Naive thymus-derived CD8-positive, alpha-beta T cell (primary cell): ENCODE results near the gene NRF1. TPM values are rescaled to one million over a fixed set of nuclear protein-coding genes. Genes with fewer than 3 reads are reported as not detected.

Source experiments
- ATAC-seq, 2 donors: fragments of 150-1000 bp; cut with Tn5 transposase in 1 of 2; sonication (Bioruptor Pico), chemical (Tn5 transposase) in 1 of 2; 1 replicate in 1 of 2; 2 replicates in 1 of 2; pipeline ENCODE4 v1.10.0; 2021; ENCODE audit warnings: mild to moderate bottlenecking in 2 of 2, moderate library complexity in 2 of 2
- POLR2A ChIA-PET: fragments of 350-600 bp; sonication (Branson Sonifier 250); formaldehyde crosslinking; loops from one replicate; lab custom pipeline; 2021; ENCODE audit warnings: antibody characterized with exemption; lab: Charles Lee
- DNase-seq, 10 donors: peaks; one replicate each; pipeline versions ENCODE4 v3.0.0 to v3.0.0-alpha.2; 2020 to 2022
- H3K27ac Mint-ChIP-seq, 10 donors: one replicate each; pipeline ENCODE4 v1.8.0; 2020 to 2022; ENCODE audit warnings: mild to moderate bottlenecking in 10 of 10, mixed read lengths in 10 of 10, moderate library complexity in 4 of 10, inconsistent platforms in 1 of 10
- H3K27me3 Mint-ChIP-seq, 5 donors: one replicate each; pipeline ENCODE4 v1.8.0; 2021 to 2022; ENCODE audit warnings: mixed read lengths in 5 of 5
- H3K36me3 Mint-ChIP-seq, 3 donors: one replicate each; pipeline ENCODE4 v1.8.0; 2020 to 2022; ENCODE audit warnings: mixed read lengths in 3 of 3, mild to moderate bottlenecking in 2 of 3, inconsistent platforms in 1 of 3
- H3K4me1 Mint-ChIP-seq, 4 donors: one replicate each; pipeline ENCODE4 v1.8.0; 2021 to 2022; ENCODE audit warnings: mixed read lengths in 4 of 4
- H3K4me3 Mint-ChIP-seq, 10 donors: one replicate each; pipeline ENCODE4 v1.8.0; 2020 to 2022; ENCODE audit warnings: mild to moderate bottlenecking in 10 of 10, mixed read lengths in 10 of 10, moderate library complexity in 6 of 10, inconsistent platforms in 1 of 10
- H3K9me3 Mint-ChIP-seq, 9 donors: one replicate each; pipeline ENCODE4 v1.8.0; 2020 to 2022; ENCODE audit warnings: mixed read lengths in 9 of 9, mild to moderate bottlenecking in 3 of 9, inconsistent platforms in 1 of 9, moderate library complexity in 1 of 9
- polyA plus RNA-seq, 3 donors: library from polyadenylated mRNA; unstranded; fragments of 300-500 nt; fragmentation: Illumina TruSeq; gene quantifications; one replicate each; pipeline ENCODE4 v1.2.3, GENCODE V29; 2021
- total RNA-seq, 8 experiments: library from RNA in 2 of 8; stranded (reverse) in 2 of 8; gene quantifications; one replicate each; pipeline ENCODE4 v1.2.3 and lab custom pipeline; 2021 to 2026

Gene NRF1
- total and polyA plus RNA-seq, 5 experiments from 2014 or later, result 11.7 to 45.0 (median 22.5) TPM

DNA sequence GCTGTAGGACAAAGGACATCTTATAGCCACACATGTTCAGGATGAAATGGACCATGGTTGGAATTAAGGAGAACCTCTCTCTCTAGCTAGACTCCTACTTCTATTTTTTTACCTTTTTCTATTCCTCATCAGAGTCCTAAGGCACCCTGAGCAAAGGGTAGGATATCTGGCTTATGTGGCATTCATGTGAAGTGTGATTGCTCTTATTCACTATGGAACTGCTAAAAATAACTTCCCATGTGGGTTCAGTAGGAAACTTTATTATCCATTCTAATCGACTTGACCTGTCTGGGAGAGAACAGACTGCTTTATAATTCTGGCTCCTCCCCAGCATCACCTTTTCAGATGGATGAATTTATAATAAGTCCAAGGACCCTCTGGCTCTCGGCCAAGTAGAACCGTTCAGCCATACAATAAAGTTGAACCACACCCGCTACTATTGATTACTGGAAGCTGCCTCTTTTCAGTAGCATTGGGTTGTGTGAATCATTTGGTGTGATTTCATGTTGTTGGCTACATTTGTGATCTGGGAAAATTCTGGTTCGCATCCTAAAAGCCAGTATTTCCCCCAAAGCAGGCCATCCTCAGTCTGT lies 117.5 kb downstream of the NRF1 start:
- POLR2A ChIA-PET, result interaction anchor here (0.7 kb wide), 1 partner anchor 96 kb away, joined by 3 read pairs; no protein-coding TSS in a partner anchor
- no peaks in the 10 kb centered on the region for H3K9me3 Mint-ChIP-seq
- ATAC-seq (no peak), DNase-seq (no peak)
- H3K27ac Mint-ChIP-seq, result no peak overlapping the region
- no peak overlapping the region for H3K4me3 Mint-ChIP-seq
- H3K27me3 Mint-ChIP-seq, result no peaks in the 10 kb centered on the region
- H3K4me1 Mint-ChIP-seq, result peaks cover 0 to 1% (median 0%) of the 10 kb centered on the region in 4 donors
- H3K36me3 Mint-ChIP-seq, result peaks cover 0 to 92% (median 23%) of the 10 kb centered on the region in 3 donors

DNA sequence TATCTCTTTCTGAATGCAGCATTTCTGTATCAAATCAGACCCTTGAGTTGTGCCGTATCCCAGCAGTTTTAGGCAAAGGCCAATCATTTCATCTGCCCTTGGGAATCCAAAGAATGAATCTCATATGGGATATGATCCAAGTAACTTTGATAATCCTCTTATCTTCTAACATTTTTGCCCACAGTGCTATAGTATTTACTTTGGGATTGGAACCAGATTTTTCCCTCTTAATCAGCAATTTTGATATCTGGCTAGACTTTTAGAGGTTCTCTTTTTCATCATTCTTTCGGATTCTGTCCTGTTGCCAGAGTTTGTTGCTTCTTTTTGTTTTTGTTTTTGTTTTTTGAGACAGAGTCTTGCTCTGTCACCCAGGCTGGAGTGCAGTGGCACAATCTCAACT lies 118.0 kb downstream of the NRF1 start:
- no peaks in the 10 kb centered on the region for H3K9me3 Mint-ChIP-seq
- peaks cover 0 to 88% (median 17%) of the 10 kb centered on the region in 3 donors for H3K36me3 Mint-ChIP-seq
- peaks cover 0 to 1% (median 0%) of the 10 kb centered on the region in 4 donors for H3K4me1 Mint-ChIP-seq
- ATAC-seq, result no peak
- H3K27ac Mint-ChIP-seq, result peak overlapping the region in 1 of 10 donors; percentile 27
- POLR2A ChIA-PET, result no interaction called here
- H3K27me3 Mint-ChIP-seq, result no peaks in the 10 kb centered on the region
- no peak for DNase-seq
- H3K4me3 Mint-ChIP-seq, result no peak overlapping the region

DNA sequence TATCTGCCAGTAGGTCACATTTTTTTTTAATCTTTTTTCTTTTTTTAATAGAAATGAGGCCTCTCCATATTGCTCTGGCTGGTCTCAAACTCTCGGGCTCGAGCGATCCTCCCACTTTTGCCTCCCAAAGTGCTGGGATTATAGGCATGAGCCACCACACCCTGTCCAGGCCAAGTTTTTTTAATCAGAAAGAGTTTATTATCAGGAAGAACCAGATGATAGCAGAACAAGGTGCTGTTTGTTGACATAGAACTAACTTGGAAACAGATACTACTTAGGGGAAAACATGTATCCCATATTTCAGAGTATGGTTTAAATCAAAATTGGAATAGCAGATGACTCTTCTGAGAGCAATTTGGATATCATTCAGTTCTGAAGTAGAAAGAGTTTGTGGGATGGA lies 118.6 kb downstream of the NRF1 start:
- H3K27me3 Mint-ChIP-seq, result no peaks in the 10 kb centered on the region
- peaks cover 0 to 1% (median 0%) of the 10 kb centered on the region in 4 donors for H3K4me1 Mint-ChIP-seq
- POLR2A ChIA-PET, result no interaction called here
- peak overlapping the region in 3 of 10 donors; percentile 33 to 80 (median 47) for H3K27ac Mint-ChIP-seq
- no peak overlapping the region for H3K4me3 Mint-ChIP-seq
- no peaks in the 10 kb centered on the region for H3K9me3 Mint-ChIP-seq
- DNase-seq (no peak), ATAC-seq (no peak)
- peaks cover 0 to 88% (median 14%) of the 10 kb centered on the region in 3 donors for H3K36me3 Mint-ChIP-seq

DNA sequence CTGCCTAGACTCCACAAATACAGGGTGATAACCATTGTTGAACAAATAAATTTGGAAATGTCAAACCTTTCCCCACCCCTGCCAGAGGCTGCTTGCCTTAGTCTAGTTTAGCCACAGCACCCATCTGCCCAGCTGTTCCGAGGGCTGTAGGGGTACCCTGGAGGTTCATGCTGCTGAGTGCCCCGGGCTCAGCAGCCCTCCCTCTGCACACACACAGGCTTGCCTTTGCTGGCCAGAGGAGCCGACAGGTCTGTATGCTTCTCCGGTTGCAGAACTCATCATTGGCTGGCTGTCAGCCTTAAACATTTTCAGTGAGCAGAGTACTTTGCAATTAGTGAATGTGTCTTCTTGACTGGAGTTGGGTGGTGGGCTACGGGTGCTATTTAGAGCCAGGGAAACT lies 122.9 kb downstream of the NRF1 start:
- no peaks in the 10 kb centered on the region for H3K27me3 Mint-ChIP-seq
- DNase-seq (no peak), ATAC-seq (no peak)
- peaks cover 0 to 88% (median 7%) of the 10 kb centered on the region in 3 donors for H3K36me3 Mint-ChIP-seq
- no peak overlapping the region for H3K4me3 Mint-ChIP-seq
- no peak overlapping the region for H3K27ac Mint-ChIP-seq
- POLR2A ChIA-PET, result no interaction called here
- peaks cover 0 to 1% (median 0%) of the 10 kb centered on the region in 4 donors for H3K4me1 Mint-ChIP-seq
- no peaks in the 10 kb centered on the region for H3K9me3 Mint-ChIP-seq

DNA sequence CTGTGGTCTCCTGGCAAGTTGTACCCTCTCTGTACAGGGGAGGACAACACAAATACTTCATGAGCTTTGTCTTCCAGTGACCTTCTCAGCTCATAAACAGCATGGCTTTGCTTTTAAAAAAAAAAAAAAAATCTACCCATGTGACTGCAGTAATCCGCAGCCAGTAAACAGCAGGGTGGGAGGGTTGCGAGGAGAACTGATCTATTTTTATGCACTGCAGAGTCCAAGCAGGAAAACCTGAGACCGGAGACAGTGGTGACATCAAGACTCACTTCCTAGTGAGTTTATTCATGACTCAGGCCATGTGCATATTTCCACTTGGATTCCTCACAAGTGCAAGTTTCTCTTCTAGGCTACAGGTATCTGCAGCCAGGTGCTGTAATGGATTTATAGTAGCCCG lies 127.9 kb downstream of the NRF1 start:
- no peak for ATAC-seq
- no peaks in the 10 kb centered on the region for H3K27me3 Mint-ChIP-seq
- no peaks in the 10 kb centered on the region for H3K4me1 Mint-ChIP-seq
- no peak overlapping the region for H3K4me3 Mint-ChIP-seq
- POLR2A ChIA-PET, result no interaction called here
- no peak for DNase-seq
- peaks cover 0 to 83% (median 18%) of the 10 kb centered on the region in 3 donors for H3K36me3 Mint-ChIP-seq
- H3K27ac Mint-ChIP-seq, result peak overlapping the region in 1 of 10 donors; percentile 67
- H3K9me3 Mint-ChIP-seq, result no peaks in the 10 kb centered on the region

DNA sequence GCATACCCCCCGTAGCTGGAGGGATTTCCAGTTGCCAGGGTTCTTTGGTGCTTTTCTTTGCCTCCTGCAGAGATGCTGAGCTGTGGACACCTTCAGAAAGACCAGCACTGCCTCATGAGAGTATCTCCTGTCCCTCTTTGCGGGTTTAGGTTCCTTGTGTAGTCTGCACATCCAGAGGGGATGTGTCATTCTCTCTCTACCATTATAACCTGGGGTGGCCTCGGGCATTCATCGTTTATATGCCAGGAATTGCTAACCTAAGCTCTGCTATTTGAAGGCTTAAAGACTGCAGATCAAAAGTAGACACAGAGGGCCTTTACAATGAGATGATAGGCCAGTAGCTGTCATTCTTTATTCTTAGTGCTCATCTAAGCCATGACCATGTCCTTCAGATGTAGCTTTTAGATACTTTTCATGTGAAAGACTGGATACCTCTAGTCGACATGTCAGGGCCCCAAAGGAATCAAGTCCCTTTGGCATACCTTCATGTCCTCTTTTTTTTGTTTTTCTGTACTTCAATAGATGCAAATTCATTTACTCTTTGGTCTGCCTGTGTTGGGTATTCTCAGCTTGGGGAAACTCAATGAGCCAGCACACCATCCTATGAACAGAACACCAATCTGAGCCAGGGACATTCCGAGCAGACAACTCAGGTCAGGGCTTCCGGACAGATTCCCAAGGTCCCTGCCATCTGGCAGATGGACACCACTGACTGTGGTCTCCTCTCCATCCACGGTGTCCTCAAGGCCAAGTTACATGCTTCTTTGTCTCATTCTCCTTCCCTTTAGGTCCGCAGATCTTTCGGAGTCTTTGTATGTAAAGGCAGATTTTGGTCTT lies 129.3 kb downstream of the NRF1 start:
- Mint-ChIP-seq H3K36me3 (peaks cover 0 to 80% (median 16%) of the 10 kb centered on the region in 3 donors), H3K27me3 (no peaks in the 10 kb centered on the region), H3K4me1 (no peaks in the 10 kb centered on the region), H3K9me3 (no peaks in the 10 kb centered on the region), H3K4me3 (no peak overlapping the region), H3K27ac (peak overlapping the region in 2 of 10 donors; percentile 43 to 53)
- DNase-seq, result no peak
- no peak for ATAC-seq
- POLR2A ChIA-PET, result no interaction called here

DNA sequence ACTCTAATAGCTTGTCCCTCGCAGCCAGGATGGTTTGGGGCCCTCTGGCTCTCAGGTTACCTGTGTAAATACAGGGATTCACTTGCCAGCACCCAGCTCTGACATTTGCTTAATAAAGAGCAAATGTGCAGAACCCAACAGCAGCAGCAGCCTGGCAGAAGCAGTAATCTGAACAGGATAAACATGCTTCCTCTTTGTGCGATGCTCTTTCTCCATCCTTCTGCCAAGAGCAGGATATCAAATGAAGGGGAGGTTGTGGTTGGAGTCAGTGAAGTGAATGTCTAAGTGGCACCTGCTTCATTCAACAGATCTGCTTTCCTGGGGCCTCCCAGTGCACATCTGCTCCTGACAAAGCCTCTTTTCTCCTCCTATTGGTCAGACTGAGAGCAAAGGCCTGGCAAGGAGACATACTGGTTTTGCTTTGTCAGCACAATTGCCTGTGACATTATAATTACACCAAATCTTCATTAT lies 130.3 kb downstream of the NRF1 start:
- Mint-ChIP-seq H3K9me3 (no peaks in the 10 kb centered on the region), H3K4me3 (no peak overlapping the region), H3K27me3 (no peaks in the 10 kb centered on the region), H3K4me1 (peaks cover 0 to 2% (median 0%) of the 10 kb centered on the region in 4 donors), H3K27ac (no peak overlapping the region), H3K36me3 (peaks cover 0 to 78% (median 14%) of the 10 kb centered on the region in 3 donors)
- DNase-seq, result no peak
- ATAC-seq, result no peak
- POLR2A ChIA-PET, result no interaction called here

DNA sequence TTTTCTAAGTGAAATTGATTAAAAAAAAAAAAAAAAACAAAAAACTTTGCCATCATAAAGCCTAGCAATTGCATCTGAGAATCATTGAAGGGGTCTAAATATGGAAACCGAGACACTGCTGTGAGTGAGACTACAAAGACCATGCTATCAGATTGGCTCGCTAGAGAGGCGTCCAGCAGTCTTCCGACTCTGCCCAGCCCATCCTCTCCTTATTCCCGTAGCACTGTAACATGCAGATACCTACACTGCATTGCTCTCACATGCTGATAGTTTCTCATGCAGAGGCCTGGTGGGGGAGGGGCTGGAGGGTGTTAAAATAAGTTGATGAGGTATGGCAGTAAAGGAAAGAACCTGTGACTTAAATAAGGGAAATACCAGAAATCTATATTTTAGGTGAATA lies 130.7 kb downstream of the NRF1 start:
- H3K4me1 Mint-ChIP-seq, result peaks cover 0 to 2% (median 0%) of the 10 kb centered on the region in 4 donors

DNA sequence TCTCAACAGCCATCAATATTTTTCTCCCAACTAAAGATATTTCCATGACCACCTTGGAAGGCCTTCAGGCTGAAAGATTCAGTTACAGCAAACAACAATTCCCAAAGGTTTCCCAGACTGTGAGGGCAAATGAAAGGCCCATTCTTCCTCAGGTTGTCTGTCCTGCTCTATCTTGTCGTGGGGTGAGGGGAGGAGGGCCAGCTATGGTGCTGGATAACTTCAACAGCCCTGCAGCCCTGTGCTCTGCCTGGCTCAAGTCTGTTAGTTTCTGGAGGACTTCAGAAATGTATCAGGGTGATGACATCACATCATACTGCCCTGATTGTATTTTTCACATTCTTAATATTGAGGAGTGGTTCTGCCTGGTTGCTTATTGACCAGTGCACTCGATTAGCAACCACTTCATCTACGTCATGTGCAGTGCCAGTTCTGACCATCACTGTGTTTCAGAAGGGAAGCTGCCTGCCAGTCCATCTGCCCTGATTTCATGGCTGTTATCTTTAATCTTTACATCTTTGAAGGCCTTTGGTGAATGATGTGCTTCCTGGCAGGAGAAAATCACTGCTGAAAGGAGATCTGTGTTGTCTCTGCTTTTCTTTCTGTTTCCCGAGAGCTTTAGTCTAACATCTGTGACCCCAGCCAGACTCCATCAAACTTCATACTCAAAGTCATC lies 135.5 kb downstream of the NRF1 start:
- DNase-seq (no peak), ATAC-seq (no peak)
- no peaks in the 10 kb centered on the region for H3K27me3 Mint-ChIP-seq
- H3K4me3 Mint-ChIP-seq, result no peak overlapping the region
- H3K4me1 Mint-ChIP-seq, result peaks cover 0 to 5% (median under 1%) of the 10 kb centered on the region in 4 donors
- H3K27ac Mint-ChIP-seq, result no peak overlapping the region
- H3K36me3 Mint-ChIP-seq, result peaks cover 0 to 67% (median 16%) of the 10 kb centered on the region in 3 donors
- H3K9me3 Mint-ChIP-seq, result no peaks in the 10 kb centered on the region
- POLR2A ChIA-PET, result no interaction called here

More for the DNA sequence above, 130.7 kb downstream of the NRF1 start:
- no peak for DNase-seq
- ATAC-seq, result no peak
- no peaks in the 10 kb centered on the region for H3K27me3 Mint-ChIP-seq
- POLR2A ChIA-PET, result no interaction called here
- no peaks in the 10 kb centered on the region for H3K9me3 Mint-ChIP-seq
- H3K4me3 Mint-ChIP-seq, result no peak overlapping the region
- peaks cover 0 to 78% (median 13%) of the 10 kb centered on the region in 3 donors for H3K36me3 Mint-ChIP-seq
- H3K27ac Mint-ChIP-seq, result no peak overlapping the region

DNA sequence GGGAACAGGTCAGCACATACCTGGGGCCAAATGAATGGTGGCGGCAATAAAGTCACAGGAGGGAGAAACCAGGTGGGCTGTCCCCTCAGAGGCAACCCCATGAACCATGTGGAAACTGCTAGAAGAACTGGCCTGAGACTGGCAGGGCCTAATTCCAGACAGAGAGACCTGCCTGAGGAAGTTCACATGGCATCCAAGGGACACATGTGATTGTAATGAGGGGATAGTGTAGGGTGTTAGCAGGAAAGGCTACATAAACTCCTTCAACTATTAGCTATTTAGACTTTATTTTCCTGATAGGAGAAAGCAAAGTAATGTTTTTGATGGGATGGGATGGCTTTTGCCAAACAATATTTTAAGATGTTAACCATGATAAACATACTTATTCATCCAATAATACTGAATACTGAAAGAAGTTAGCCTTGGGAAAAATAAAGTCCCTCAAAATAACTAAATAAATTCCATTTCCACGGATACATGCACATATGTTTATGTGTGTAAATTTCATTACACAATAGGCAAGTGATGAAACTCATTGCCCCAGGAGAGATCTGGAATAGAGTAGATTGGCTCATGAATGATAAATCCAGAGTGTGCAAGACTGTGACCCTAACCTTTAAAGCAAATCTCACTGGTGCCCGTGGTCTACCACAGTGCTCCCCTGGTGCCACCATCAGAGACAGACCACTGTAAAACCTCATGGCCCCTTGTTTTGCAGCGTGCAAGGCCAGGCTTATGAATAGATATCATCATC lies 137.0 kb downstream of the NRF1 start:
- Mint-ChIP-seq H3K27me3 (no peaks in the 10 kb centered on the region), H3K36me3 (peaks cover 0 to 63% (median 11%) of the 10 kb centered on the region in 3 donors), H3K4me3 (no peak overlapping the region)

DNA sequence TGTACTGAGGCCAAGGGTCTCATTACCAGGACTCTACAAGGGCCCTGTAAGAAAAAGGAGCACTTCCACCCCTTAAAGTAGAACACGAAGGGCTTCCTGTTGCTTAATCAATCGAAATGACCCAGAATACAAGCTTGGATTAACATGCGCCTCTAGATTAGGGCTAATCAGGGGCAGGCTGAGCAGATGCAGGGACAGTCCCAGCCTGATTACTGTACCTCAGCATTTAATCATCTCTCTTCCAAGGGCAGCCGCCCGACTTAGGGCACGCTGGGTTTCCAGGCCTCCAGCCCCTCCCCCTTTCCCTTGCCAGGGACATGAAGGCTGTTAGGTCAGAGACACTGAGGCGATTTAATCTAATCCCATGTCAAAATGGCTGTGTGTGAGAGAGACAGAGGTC lies 138.6 kb downstream of the NRF1 start:
- Mint-ChIP-seq H3K27ac (peak overlapping the region in 1 of 10 donors; percentile 2), H3K36me3 (peaks cover 0 to 59% (median 11%) of the 10 kb centered on the region in 3 donors), H3K9me3 (no peaks in the 10 kb centered on the region), H3K4me3 (no peak overlapping the region), H3K4me1 (peaks cover 0 to 5% (median under 1%) of the 10 kb centered on the region in 4 donors), H3K27me3 (no peaks in the 10 kb centered on the region)
- POLR2A ChIA-PET, result interaction anchor here (0.6 kb wide), 1 partner anchor 12 kb away, joined by 3 read pairs; no protein-coding TSS in a partner anchor
- no peak for ATAC-seq
- no peak for DNase-seq

More for the DNA sequence above, 137.0 kb downstream of the NRF1 start:
- H3K4me1 Mint-ChIP-seq, result peaks cover 0 to 5% (median under 1%) of the 10 kb centered on the region in 4 donors
- no peaks in the 10 kb centered on the region for H3K9me3 Mint-ChIP-seq
- POLR2A ChIA-PET, result no interaction called here
- ATAC-seq, result no peak
- H3K27ac Mint-ChIP-seq, result peak overlapping the region in 5 of 10 donors; percentile 8 to 68 (median 33)
- DNase-seq, result no peak

DNA sequence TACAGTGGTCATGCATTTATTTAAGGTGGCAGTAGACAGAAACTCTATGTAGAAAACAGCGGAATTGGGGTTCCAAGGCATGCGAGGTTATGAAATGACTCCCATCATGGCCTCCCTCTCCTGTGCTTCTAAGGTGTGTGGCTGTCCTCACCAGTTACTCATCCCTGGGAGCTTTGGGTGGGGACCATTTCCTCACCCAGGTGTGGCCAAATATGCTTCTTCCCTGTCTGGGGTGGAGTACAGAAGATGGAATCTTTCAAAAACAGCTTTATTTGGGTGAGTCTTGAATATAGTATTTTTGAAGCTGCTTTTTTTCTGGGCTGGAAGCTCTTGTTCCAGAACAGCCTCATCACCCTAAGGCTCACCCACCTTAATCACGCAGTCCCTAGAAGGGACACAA lies 139.0 kb downstream of the NRF1 start:
- Mint-ChIP-seq H3K4me3 (no peak overlapping the region), H3K27ac (peak overlapping the region in 2 of 10 donors; percentile 64 to 65), H3K27me3 (no peaks in the 10 kb centered on the region), H3K9me3 (no peaks in the 10 kb centered on the region), H3K4me1 (peaks cover 0 to 5% (median under 1%) of the 10 kb centered on the region in 4 donors), H3K36me3 (peaks cover 0 to 60% (median 13%) of the 10 kb centered on the region in 3 donors)
- DNase-seq, result no peak
- ATAC-seq, result no peak
- POLR2A ChIA-PET, result interaction anchor here (0.6 kb wide), 1 partner anchor 11 kb away, joined by 3 read pairs; no protein-coding TSS in a partner anchor
